Activated CD4-positive, alpha-beta T cell treated with anti-CD3 and anti-CD28 coated beads, Interleukin-2, amount 10 ng/mL, durations not matched to agents 24 days and 14 days (primary cell): ENCODE data around the gene G3BP1. TPM values are rescaled to one million over a fixed set of nuclear protein-coding genes. Genes with fewer than 3 reads are reported as not detected.
"Not testable (repeated sequence)": the region's sequence is repeated elsewhere in the genome, so short reads cannot be mapped to it uniquely, and the experiment has no call there.

Source experiments
- DNase-seq: peaks from one replicate; pipeline ENCODE4 v3.0.0; 2022
- H3K27ac Mint-ChIP-seq: one replicate; pipeline ENCODE4 v1.8.0; 2022; ENCODE audit warnings: mild to moderate bottlenecking, mixed read lengths
- H3K27me3 Mint-ChIP-seq: one replicate; pipeline ENCODE4 v1.8.0; 2022; ENCODE audit warnings: mixed read lengths
- H3K36me3 Mint-ChIP-seq: one replicate; pipeline ENCODE4 v1.8.0; 2022; ENCODE audit warnings: low read depth, mild to moderate bottlenecking, mixed read lengths
- H3K4me1 Mint-ChIP-seq: one replicate; pipeline ENCODE4 v1.8.0; 2021; ENCODE audit warnings: mixed read lengths
- H3K4me3 Mint-ChIP-seq: one replicate; pipeline ENCODE4 v1.8.0; 2022; ENCODE audit warnings: mild to moderate bottlenecking, moderate library complexity, mixed read lengths
- H3K9me3 Mint-ChIP-seq: one replicate; pipeline ENCODE4 v1.8.0; 2021; ENCODE audit warnings: mixed read lengths
- intact Hi-C: fragments of 100-400 bp; cut with micrococcal nuclease; formaldehyde crosslinking; loops from one replicate; pipeline ENCODE4 v1.15.1; 2023
- total RNA-seq: library from RNA; stranded (reverse); gene quantifications from 2 replicates; pipeline ENCODE4 v1.2.3, GENCODE V29; 2022

G3BP1 gene
- total RNA-seq, 1 donor from 2014 or later: 362 TPM

DNA sequence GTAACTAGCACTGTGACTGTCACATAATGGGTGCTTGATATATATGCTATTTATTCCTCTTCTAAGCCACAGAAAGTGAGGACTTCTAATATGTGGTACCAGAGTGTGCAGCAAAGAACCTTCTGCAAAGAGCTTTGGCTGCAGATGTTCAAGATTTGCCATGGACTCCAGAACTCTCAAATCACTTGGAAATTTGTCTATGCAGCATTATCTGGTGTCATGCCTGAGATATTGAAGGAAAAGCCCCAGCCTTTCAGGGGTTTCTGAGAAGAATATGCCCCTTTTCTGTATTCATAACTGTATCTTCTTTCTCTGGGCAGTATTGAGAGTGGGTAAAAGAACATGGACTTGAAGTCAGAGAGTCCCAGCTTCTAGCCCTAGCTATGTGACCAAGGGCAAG lies 4.8 kb upstream of the G3BP1 start:
- Mint-ChIP-seq H3K36me3 (no peaks in the 10 kb centered on the region), H3K4me1 (peaks cover 2% of the 10 kb centered on the region), H3K27me3 (peaks cover 3% of the 10 kb centered on the region), H3K4me3 (no peak overlapping the region), H3K9me3 (no peaks in the 10 kb centered on the region), H3K27ac (no peak overlapping the region)
- DNase-seq: no peak
- intact Hi-C loops: no loop called here

DNA sequence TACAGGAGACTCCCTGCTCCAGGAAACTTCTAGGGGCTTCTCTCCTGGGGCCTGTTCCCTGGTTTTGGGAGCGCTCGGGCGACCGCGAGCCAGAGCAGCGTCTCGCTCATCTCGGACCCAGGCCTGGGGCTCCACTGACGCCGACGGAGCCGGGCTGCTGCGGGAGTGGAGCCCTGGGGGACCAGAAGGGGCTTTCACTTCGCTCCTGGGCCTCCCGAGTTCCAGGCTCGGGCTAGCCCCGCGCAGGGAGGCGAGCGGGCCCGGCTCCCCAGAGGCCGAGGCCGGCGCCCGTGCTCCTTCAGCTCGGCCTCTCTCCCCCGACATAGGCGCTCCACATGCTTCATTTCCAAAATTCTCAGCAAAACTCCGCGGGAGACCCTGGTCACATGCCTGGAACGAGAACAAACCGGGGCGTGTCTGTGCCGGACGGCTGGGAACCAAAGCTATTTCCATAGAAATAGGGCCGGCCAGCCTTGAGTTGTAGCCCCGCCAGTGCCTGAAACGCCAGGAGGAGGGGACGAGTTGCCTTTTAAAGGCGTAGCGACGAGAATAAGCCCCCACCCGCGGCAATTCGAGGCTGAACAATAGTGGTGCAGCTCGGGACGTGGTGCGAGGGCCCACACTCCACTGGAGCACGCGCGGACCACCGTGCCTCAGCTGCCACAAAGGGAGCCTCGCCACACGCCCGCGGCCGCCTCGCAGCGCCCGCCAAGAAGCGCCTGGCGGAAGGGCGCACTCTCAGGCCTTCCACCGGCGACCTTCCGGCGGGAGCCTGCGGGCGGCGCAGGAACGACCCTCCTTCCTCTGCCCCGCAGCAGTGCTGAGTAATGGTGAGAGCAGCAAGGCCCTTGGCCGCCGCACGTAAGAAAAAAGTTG lies 1.1 kb upstream of the G3BP1 start:
- no peaks in the 10 kb centered on the region for H3K27me3 Mint-ChIP-seq

GRCh38 chr5:151772029-151772845 lies 483 bp downstream of the G3BP1 start:
- DNase-seq: peak; percentile 87
- peak overlapping the region; percentile 98 for H3K4me3 Mint-ChIP-seq
- intact Hi-C loops: loop anchor here (5.0 to 10.0 kb wide), 2 partner anchors 617 to 690 kb away; partner anchors contain the start of genes ANXA6 and TNIP1
- peak overlapping the region; percentile 92 for H3K27ac Mint-ChIP-seq
- H3K27me3 Mint-ChIP-seq: no peaks in the 10 kb centered on the region
- no peaks in the 10 kb centered on the region for H3K9me3 Mint-ChIP-seq
- H3K4me1 Mint-ChIP-seq: peaks cover 34% of the 10 kb centered on the region
- H3K36me3 Mint-ChIP-seq: peaks cover 35% of the 10 kb centered on the region

More for the DNA sequence above, 1.1 kb upstream of the G3BP1 start:
- Mint-ChIP-seq H3K9me3 (no peaks in the 10 kb centered on the region), H3K4me1 (peaks cover 23% of the 10 kb centered on the region), H3K4me3 (no peak overlapping the region), H3K36me3 (peaks cover 25% of the 10 kb centered on the region), H3K27ac (no peak overlapping the region)
- DNase-seq: no peak
- intact Hi-C loops: loop anchor here (1.0 to 10.0 kb wide), 8 partner anchors 12 to 1414 kb away; partner anchors contain the start of genes ANXA6, ATOX1, SLC36A1 and TCOF1

GRCh38 chr5:151772846-151773561 lies 1.2 kb downstream of the G3BP1 start:
- no peaks in the 10 kb centered on the region for H3K27me3 Mint-ChIP-seq
- H3K9me3 Mint-ChIP-seq: no peaks in the 10 kb centered on the region
- peak overlapping the region; percentile 98 for H3K4me3 Mint-ChIP-seq
- intact Hi-C loops: loop anchor here (5.0 to 10.0 kb wide), 2 partner anchors 618 to 691 kb away; partner anchors contain the start of genes ANXA6 and TNIP1
- no peak for DNase-seq
- H3K27ac Mint-ChIP-seq: peak overlapping the region; percentile 92
- peaks cover 42% of the 10 kb centered on the region for H3K4me1 Mint-ChIP-seq
- peaks cover 43% of the 10 kb centered on the region for H3K36me3 Mint-ChIP-seq

DNA sequence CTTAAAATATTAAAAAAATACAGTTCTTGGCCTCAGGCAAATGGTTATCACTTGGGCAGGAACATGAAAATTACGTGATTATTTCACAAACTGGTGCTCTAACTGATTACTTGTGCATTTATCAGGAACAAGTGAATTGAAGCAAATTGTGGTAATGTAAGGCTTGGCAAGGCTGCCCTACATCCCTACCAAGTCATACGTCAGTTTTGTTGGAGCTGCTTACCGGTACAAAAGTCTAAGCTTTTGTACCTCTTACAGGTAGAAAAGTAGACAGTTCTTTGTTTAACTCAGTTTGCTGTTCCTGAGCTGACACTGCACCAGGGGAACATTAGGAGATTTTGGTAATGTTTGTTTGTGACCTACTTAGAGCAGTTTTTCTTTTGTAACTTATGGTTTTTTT lies 2.2 kb downstream of the G3BP1 start:
- Mint-ChIP-seq H3K27me3 (no peaks in the 10 kb centered on the region), H3K4me1 (peaks cover 43% of the 10 kb centered on the region), H3K4me3 (peak overlapping the region; percentile 98), H3K27ac (no peak overlapping the region), H3K36me3 (peaks cover 49% of the 10 kb centered on the region), H3K9me3 (no peaks in the 10 kb centered on the region)
- no peak for DNase-seq
- intact Hi-C loops: loop anchor here (5.0 to 10.0 kb wide), 2 partner anchors 619 to 692 kb away; partner anchors contain the start of genes ANXA6 and TNIP1

GRCh38 chr5:151775025-151775606 lies 3.4 kb downstream of the G3BP1 start:
- no peaks in the 10 kb centered on the region for H3K9me3 Mint-ChIP-seq
- no peak for DNase-seq
- no peaks in the 10 kb centered on the region for H3K27me3 Mint-ChIP-seq
- peak overlapping the region; percentile 14 for H3K27ac Mint-ChIP-seq
- peak overlapping the region; percentile 98 for H3K4me3 Mint-ChIP-seq
- H3K36me3 Mint-ChIP-seq: peaks cover 57% of the 10 kb centered on the region
- H3K4me1 Mint-ChIP-seq: peaks cover 53% of the 10 kb centered on the region
- intact Hi-C loops: loop anchor here (10.0 kb wide), 1 partner anchor 620 kb away; the partner anchor contains the start of gene ANXA6

DNA sequence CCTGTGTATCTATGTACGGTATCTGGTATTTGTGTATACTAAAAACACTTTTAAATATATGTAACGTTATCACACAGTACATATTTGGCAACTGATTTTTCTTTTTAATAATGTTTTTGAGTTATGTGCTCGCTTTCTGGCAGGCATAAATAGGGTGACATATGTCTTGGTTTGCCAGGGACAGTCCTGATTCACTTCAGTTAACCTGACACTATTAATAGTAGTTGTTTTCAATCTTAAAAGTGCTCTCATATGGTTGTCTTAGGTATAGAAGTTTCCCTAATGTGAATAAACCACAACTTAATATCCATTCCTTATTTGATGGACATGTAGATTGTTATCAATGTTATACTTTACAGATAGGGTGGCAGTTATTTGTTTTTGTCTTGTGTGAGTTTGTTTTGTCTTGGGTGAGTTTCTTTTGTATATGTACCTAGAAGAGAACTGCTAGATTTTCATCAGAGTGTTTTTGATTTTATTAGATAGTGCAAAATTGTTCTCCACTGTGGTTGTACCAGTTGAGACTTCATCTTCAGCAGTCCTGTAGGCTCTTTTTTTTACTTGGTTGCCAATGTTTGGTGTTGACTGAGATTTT lies 7.9 kb downstream of the G3BP1 start:
- Mint-ChIP-seq H3K4me3 (no peak overlapping the region), H3K27me3 (no peaks in the 10 kb centered on the region), H3K36me3 (peaks cover 43% of the 10 kb centered on the region), H3K27ac (no peak overlapping the region), H3K4me1 (peaks cover 50% of the 10 kb centered on the region), H3K9me3 (no peaks in the 10 kb centered on the region)
- intact Hi-C loops: loop anchor here (10.0 kb wide), 1 partner anchor 625 kb away; the partner anchor contains the start of gene ANXA6
- no peak for DNase-seq

DNA sequence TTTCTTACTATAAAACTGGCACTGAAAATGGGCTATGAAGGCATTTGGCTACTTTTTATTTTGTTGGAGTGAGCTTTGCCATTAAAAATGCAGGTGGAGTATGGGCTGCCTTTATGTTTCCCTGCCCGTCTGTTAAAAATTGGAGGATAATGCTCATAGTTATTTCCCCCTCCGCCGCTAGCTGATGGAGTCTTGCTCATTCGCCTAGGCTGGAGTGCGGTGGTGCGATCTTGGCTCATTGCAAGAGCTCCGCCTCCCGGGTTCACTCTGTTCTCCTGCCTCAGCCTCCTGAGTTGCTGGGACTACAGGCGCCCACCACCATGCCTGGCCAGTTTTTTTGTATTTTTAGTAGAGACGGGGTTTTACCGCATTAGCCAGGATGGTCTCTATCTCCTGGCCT lies 8.6 kb downstream of the G3BP1 start:
- Mint-ChIP-seq H3K9me3 (no peaks in the 10 kb centered on the region), H3K4me3 (no peak overlapping the region), H3K4me1 (peaks cover 48% of the 10 kb centered on the region), H3K27me3 (no peaks in the 10 kb centered on the region), H3K36me3 (peaks cover 40% of the 10 kb centered on the region), H3K27ac (no peak overlapping the region)
- intact Hi-C loops: no loop called here
- DNase-seq: no peak

DNA sequence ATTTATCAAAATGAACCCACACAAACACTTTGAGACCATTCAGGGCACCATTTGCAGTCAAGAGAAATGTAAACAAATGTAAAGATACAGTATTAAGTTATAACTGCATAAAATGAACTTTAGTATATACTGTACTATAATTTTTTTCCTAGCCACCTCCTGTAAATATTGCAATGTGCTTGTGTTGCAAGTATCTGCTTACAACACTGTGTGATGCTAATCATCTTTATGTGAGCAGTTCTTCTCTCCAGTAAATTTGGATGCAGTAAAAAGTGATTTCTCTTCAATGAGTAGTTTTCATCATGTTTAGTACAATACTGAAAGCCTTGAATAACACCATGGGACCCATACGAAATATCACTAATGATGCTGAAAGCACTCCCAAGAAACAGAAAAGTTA lies 9.4 kb downstream of the G3BP1 start:
- Mint-ChIP-seq H3K27ac (no peak overlapping the region), H3K27me3 (no peaks in the 10 kb centered on the region), H3K36me3 (peaks cover 33% of the 10 kb centered on the region), H3K9me3 (no peaks in the 10 kb centered on the region), H3K4me1 (peaks cover 47% of the 10 kb centered on the region), H3K4me3 (no peak overlapping the region)
- DNase-seq: no peak
- intact Hi-C loops: no loop called here

DNA sequence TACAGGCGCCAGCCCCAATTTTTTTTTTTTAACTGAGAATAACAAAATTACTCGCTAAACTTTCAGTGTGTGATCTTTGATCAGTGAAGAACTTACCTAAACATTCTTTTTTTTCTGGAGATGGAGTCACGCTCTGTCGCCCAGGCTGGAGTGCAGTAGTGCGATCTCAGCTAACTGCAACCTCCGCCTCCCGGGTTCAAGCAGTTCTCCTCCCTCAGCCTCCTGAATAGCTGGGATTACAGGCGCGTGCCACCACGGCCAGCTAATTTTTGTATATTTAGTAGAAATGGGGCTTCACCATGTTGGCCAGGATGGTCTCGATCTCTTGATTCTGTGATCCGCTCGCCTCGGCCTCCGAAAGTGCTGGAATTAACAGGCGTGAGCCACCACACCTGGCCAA lies 11.9 kb downstream of the G3BP1 start:
- DNase-seq, H3K27me3 Mint-ChIP-seq, H3K4me3 Mint-ChIP-seq, H3K9me3 Mint-ChIP-seq, H3K27ac Mint-ChIP-seq, intact Hi-C loops: not testable (repeated sequence)
- H3K4me1 Mint-ChIP-seq: peaks cover 35% of the 10 kb centered on the region
- H3K36me3 Mint-ChIP-seq: peaks cover 28% of the 10 kb centered on the region

DNA sequence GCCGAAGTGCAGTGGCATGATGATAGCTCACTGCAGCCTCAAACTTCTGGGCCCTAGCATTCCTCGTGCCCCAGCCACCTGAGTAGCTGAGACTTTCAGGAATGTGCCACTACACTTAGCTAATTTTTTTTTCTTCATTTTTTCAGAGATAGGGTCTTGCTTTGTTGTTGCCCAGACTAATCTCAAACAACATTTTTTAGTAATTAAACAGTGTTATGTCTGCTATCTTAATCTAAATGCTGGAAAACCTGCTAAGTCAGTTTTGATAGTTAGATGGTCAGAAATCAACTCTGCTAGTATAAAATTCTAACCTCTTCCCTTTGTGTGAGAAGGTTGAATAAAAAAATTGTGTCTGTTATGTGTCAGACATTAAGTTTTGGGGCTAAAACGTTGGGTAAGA lies 12.4 kb downstream of the G3BP1 start:
- Mint-ChIP-seq H3K36me3 (peaks cover 25% of the 10 kb centered on the region), H3K27me3 (no peaks in the 10 kb centered on the region), H3K4me1 (peaks cover 33% of the 10 kb centered on the region), H3K27ac (no peak overlapping the region), H3K9me3 (no peaks in the 10 kb centered on the region), H3K4me3 (no peak overlapping the region)
- no peak for DNase-seq
- intact Hi-C loops: no loop called here

- H3K4me3 Mint-ChIP-seq: no peak overlapping the region
- intact Hi-C loops: no loop called here
- H3K4me1 Mint-ChIP-seq: peaks cover 24% of the 10 kb centered on the region
- H3K27ac Mint-ChIP-seq: peak overlapping the region; percentile 13
- no peaks in the 10 kb centered on the region for H3K27me3 Mint-ChIP-seq
- H3K9me3 Mint-ChIP-seq: no peaks in the 10 kb centered on the region
- DNase-seq: no peak
- H3K36me3 Mint-ChIP-seq: peaks cover 36% of the 10 kb centered on the region
Observed at GRCh38 chr5:151786468-151786867, 14.7 kb downstream of the G3BP1 start.

DNA sequence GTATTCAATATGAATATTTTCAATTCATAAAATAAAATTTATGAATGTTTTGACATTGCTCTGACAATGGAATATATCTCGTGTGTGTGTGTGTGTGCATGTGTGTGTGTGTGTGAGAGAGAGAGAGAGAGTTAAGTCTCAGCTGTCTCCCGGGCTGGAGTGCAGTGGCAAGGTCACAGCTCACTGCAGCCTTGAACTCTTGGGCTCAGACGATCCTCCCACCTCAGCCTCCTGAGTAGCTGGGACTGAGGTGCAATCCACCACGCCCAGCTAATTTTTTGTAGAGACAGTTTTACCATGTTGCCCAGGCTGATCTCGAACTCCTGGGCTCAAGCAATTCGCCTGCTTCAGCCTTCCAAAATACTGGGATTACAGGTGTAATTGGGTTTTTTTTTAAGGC lies 16.1 kb downstream of the G3BP1 start:
- peaks cover 48% of the 10 kb centered on the region for H3K36me3 Mint-ChIP-seq
- peaks cover 23% of the 10 kb centered on the region for H3K4me1 Mint-ChIP-seq
- intact Hi-C loops: no loop called here
- no peaks in the 10 kb centered on the region for H3K9me3 Mint-ChIP-seq
- no peak overlapping the region for H3K27ac Mint-ChIP-seq
- H3K4me3 Mint-ChIP-seq: no peak overlapping the region
- no peak for DNase-seq
- no peaks in the 10 kb centered on the region for H3K27me3 Mint-ChIP-seq
